Measurements from ENCODE around the gene URI1. TPM values are rescaled to one million over a fixed set of nuclear protein-coding genes. Genes with fewer than 3 reads are reported as not detected.
"Not testable (repeated sequence)": the region's sequence is repeated elsewhere in the genome, so short reads cannot be mapped to it uniquely, and the experiment has no call there.

The URI1 gene
- total RNA-seq, 1 donor from 2014 or later = 101 TPM

GRCh38 chr19:30029721-30030510 is 87.9 kb downstream of the URI1 start:
- Histone ChIP-seq H3K27me3 (ENCODE audit: control insufficient read depth, insufficient read depth, low read length) (no peaks in the 10 kb centered on the region), H3K4me3 (ENCODE audit: low read depth, low read length) (no peak overlapping the region), H3K36me3 (ENCODE audit: control insufficient read depth, insufficient read depth, low read length) (no peaks in the 10 kb centered on the region)
- FAIRE-seq = no peak
- no peak for TF ChIP-seq CTCF (IDR thresholded peaks at IDR 0.05; ENCODE audit: insufficient read depth, low read length, severe bottlenecking)
- DNase-seq (ENCODE audit: low read depth) = peak; percentile 29

GRCh38 chr19:30034321-30034720 is 92.3 kb downstream of the URI1 start:
- FAIRE-seq = no peak
- no peaks in the 10 kb centered on the region for H3K36me3 ChIP-seq (ENCODE audit: control insufficient read depth, insufficient read depth, low read length)
- H3K27me3 ChIP-seq (ENCODE audit: control insufficient read depth, insufficient read depth, low read length) = no peaks in the 10 kb centered on the region
- no peak for DNase-seq (ENCODE audit: low read depth)
- H3K4me3 ChIP-seq (ENCODE audit: low read depth, low read length) = no peak overlapping the region
- TF ChIP-seq CTCF (IDR thresholded peaks at IDR 0.05; ENCODE audit: insufficient read depth, low read length, severe bottlenecking) = no peak

DNA sequence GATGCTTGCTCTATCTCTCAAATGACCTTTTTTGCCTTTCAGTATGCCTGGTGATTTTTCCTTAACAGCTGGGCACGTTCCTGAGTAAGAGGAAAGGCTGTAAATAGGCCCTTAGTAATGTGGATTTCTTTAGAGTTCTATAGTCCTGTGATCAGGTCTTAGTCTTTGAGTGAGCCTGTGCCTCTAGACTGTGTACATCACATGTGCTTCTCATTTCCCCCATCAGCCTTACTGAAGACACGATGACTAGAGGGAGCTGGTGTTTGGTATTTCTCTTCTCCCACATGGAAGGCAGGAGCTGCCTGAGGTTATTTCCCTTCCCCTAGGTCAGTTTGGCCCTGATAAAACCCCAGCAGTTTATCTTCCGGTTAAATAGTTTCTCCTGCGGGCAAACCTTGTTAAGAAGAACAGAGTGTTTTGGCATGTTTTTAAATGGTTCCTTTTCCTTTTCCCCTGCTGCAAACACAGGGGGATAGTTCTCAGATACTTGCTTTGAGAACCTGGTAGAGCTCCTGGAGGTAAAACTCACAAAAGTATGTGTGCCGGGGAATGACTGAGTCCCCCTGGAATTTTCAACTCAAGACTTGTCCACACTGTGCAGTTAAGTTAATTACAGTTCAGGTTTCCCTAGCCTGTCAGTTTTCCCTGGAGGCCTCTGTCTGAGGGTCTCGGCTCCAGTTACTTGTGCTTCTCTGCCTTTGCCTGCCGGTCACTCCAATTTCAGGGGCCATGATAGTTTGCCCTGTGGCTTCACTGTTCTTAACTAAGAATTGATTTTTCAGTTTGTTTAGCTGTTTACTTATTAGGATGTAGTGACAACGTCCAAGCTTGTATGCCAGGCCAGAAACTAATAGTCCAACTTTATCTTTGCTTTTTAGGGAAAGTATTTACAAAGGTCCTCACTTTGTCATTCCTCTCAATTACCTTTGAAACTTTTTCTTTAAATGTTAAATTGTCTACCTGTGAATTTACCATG is 94.4 kb downstream of the URI1 start:
- H3K27me3 ChIP-seq (ENCODE audit: control insufficient read depth, insufficient read depth, low read length) = no peaks in the 10 kb centered on the region
- H3K4me3 ChIP-seq (ENCODE audit: low read depth, low read length) = no peak overlapping the region
- DNase-seq (ENCODE audit: low read depth) (no peak), FAIRE-seq (no peak)
- no peaks in the 10 kb centered on the region for H3K36me3 ChIP-seq (ENCODE audit: control insufficient read depth, insufficient read depth, low read length)
- no peak for TF ChIP-seq CTCF (IDR thresholded peaks at IDR 0.05; ENCODE audit: insufficient read depth, low read length, severe bottlenecking)

DNA sequence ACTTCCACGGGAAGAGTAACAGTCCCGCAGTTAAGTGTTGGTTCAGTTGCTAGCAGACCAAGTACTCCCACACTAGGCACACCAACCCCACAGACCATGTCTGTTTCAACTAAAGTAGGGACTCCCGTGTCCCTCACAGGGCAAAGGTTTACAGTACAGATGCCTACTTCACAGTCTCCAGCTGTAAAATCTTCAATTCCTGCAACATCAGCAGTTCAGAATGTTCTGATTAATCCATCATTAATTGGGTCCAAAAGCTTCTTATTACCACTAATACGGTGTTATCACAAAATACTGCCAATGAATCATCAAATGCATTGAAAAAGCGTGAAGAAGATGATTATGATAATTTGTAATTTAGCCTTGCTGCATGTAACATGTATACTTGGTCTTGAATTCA is 95.8 kb downstream of the URI1 start:
- Histone ChIP-seq H3K36me3 (ENCODE audit: control insufficient read depth, insufficient read depth, low read length) (no peaks in the 10 kb centered on the region), H3K4me3 (ENCODE audit: low read depth, low read length) (no peak overlapping the region), H3K27me3 (ENCODE audit: control insufficient read depth, insufficient read depth, low read length) (no peaks in the 10 kb centered on the region)
- no peak for TF ChIP-seq CTCF (IDR thresholded peaks at IDR 0.05; ENCODE audit: insufficient read depth, low read length, severe bottlenecking)
- FAIRE-seq (peak; percentile 92), DNase-seq (ENCODE audit: low read depth) (no peak)

- not testable (repeated sequence) for H3K36me3 ChIP-seq (ENCODE audit: control insufficient read depth, insufficient read depth, low read length); H3K27me3 ChIP-seq (ENCODE audit: control insufficient read depth, insufficient read depth, low read length); FAIRE-seq; DNase-seq (ENCODE audit: low read depth); H3K4me3 ChIP-seq (ENCODE audit: low read depth, low read length)
Measured at GRCh38 chr19:30041931-30042330, 99.9 kb downstream of the URI1 start.

DNA sequence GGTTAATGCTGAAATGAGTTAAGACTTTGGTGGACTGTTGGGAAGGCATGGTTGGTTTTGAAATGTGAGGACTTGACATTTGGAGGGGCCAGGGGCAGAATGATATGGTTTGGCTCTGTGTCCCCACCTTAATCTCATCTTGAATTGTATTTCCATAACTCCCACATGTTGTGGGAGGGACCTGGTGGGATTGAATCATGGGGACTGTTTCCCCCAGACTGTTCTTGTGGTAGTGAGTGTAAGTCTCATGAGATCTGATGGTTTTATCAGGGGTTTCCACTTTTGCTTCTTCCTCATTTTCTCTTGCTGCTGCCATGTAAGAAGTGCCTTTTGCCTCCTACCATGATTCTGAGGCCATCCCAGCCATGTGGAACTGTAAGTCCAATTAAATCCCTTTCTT is 101.0 kb downstream of the URI1 start:
- H3K36me3 ChIP-seq (ENCODE audit: control insufficient read depth, insufficient read depth, low read length); H3K4me3 ChIP-seq (ENCODE audit: low read depth, low read length); DNase-seq (ENCODE audit: low read depth); H3K27me3 ChIP-seq (ENCODE audit: control insufficient read depth, insufficient read depth, low read length); FAIRE-seq: not testable (repeated sequence)
